Adipose tissue (tissue), 3 donors: Measurements from ENCODE around the gene ZNRF3. TPM values are rescaled to one million over a fixed set of nuclear protein-coding genes. Genes with fewer than 3 reads are reported as not detected.

Experiments
- H3K27ac ChIP-seq: one replicate; pipeline ENCODE4 v1.5.1; 2013; ENCODE audit warnings: low read depth, low read length
- whole genome bisulfite sequencing, 3 donors: extraction: QIAGEN DNeasy Blood & Tissue Kit; methylation state at CpG; one replicate each; pipeline ENCODE4 v1.1.7; 2013; 5-methylcytosine and 5-hydroxymethylcytosine counted together
- polyA plus RNA-seq, 3 donors: library from polyadenylated mRNA; stranded (reverse); fragments of 200-250 nt; gene quantifications; one replicate each; pipeline ENCODE4 v1.2.3, GENCODE V29; 2013
- donor health status: healthy with polysubstance abuse.
- donor health status: Bipolar disorder and iron deficiency.
- donor health status: healthy.

The ZNRF3 gene
- polyA plus RNA-seq, 3 donors, result 1.2 to 3.9 (median 2.5) TPM

GRCh38 chr22:28967163-28967665 is 83.8 kb downstream of the ZNRF3 start:
- no peak overlapping the region for H3K27ac ChIP-seq
- WGBS, 3 donors, result 88 to 96% (median 94%) methylated on average over 6 of the region's 6 CpGs

- H3K27ac ChIP-seq, result no peak overlapping the region
Observed at GRCh38 chr22:28967969-28968368, 84.6 kb downstream of the ZNRF3 start.

DNA sequence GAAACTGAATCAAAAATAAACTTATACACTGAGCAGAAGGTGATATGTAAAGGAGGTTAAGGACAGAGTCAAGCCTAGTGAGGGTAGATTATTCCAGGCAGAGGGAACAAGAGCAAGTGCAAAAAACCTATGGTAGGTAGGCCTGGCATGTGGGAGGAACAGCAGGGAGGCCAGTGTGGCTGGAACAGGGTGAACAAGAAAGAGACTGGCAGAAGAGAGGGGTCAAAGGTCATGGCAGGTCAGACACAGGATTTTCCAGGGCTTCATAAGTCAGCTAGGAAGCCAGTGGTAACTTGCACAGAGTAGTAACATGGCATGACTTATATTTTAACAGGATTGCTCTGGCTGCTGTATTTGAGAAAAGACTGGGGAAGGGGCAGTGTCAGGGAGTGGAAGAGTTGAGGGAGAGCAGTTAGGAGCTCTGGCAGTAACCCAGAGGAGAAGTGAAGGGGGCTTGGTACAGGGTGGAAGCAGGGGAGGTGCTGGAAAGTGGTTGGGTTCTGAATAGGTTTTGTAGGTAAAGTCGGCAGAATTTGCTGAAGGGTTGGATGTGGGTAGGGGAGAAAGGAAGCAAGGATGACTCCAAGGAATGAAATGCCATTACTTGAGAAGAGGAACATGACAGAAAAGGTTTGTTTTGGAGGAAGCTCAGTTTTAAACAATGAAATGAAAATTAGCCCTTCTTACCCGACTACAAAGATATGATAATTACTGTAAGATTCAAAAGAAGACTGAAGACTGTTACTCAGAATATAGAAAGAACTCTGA is 86.2 kb downstream of the ZNRF3 start:
- 82 to 90% (median 90%) methylated on average over 2 of the region's 2 CpGs for WGBS, 3 donors
- no peak overlapping the region for H3K27ac ChIP-seq

DNA sequence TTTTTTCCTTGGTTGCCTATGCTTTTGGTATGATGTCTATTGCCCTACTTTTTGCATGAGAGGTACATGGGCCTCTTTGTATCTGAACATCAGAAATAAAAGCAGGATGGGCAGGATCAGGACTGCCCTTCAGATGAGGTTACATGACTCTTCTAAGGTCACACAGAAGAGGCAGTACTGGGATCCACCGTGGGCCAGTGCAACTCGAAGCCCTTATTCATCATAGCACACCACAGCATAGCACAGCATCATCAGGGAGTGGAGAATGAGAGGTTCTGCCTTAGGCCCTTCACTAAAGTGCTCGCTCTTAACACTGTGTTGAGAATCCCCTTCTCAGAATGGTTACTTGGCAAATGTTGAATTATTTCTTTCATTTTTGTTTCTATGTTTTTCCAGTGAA is 90.0 kb downstream of the ZNRF3 start:
- 87 to 88% (median 88%) methylated on average over 3 of the region's 3 CpGs for WGBS, 3 donors

GRCh38 chr22:28977060-28977459 is 93.7 kb downstream of the ZNRF3 start:
- WGBS, 3 donors, result 65 to 78% (median 71%) methylated on average over 4 of the region's 4 CpGs
- no peak overlapping the region for H3K27ac ChIP-seq

More for the DNA sequence above, 90.0 kb downstream of the ZNRF3 start:
- no peak overlapping the region for H3K27ac ChIP-seq

DNA sequence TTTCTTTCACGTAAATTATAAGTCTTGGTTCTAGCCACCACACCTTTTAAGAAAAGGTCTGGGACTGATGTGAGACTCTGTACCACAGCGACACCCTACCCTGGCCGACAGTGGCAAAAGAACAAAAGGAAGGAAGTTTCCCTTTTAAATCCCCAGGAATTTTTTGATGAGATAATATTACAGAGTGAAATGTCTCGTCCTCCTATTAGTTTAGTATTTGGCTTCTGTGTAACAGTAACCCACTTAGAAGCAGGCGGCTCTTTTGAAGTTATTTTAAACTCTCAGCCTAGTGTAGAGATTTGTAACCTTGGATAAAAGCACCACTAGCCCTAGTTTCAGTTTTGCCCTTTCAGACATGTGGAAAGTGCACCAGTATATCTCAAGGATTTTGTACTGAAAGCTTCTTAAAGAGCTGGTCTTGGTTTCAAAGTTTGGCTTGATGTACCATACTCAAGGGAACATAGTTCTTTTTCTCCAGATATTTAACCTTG is 94.2 kb downstream of the ZNRF3 start:
- WGBS, 3 donors, result 22 to 54% (median 54%) methylated on average over 5 of the region's 5 CpGs
- H3K27ac ChIP-seq, result no peak overlapping the region

DNA sequence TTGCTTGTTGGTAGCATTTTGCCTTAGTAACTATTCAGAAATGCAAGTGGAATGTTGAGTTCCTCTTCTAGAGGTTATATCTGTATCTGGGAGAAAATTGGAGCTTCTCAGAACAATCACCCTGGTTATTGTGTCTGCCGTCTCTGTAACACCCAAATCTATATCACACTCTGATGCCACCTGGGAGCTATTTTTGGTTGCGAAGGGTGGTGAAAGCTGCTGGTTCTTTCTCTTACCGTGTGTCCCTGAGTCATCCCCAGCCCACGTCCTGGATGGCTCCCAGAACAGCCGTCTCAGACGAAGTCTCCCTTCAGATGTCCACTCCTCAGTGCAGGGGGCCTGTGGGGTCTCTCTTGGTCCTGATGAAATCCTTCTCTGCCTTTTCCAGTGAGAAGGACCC is 94.8 kb downstream of the ZNRF3 start:
- no peak overlapping the region for H3K27ac ChIP-seq
- 50 to 57% (median 55%) methylated on average over 6 of the region's 6 CpGs for WGBS, 3 donors

DNA sequence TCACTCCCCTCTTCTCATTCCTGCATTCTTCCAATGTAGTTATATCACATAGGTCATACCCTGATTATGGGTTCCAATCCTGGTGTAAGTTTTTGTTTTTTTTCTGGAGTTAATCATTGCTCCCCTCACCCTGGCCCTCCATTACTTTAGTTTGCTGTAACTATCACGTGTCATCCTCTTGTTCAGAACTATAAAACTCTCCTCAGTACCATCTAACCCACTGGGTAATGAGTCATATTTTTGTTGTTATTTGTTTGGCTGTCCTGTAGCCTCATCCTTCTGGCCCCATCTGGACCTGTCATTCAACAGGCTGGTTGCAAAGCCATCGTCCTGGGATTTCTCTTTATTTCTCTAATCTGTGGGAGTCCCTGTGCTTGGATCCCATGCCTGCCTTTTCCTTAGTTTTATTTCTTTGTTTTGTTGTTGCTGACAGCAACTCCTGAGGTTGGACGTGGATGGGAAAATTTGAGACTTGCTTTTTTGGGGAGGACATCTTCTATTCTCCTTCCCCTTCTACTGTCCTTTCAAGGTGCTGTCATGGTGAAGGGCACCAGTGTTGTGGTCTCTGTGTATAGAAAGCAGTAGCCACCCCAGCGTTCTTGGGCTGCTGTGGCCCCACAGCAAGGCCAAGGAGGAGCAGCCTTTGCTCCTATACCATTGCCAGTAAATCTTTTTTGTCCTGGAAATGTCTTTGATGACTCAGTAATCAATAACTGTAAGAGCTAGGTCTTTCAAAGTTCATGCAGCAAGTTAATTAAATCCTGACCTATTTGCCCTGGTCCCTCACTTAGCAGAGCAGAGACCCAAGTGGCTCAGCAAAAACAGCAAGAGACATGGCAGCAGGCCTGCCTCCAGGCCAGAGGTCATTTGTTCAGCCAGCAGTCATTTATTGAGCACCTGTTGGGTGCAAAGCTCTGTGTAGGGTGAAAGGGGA is 95.8 kb downstream of the ZNRF3 start:
- WGBS, 3 donors, result 69 to 84% (median 77%) methylated on average over 4 of the region's 4 CpGs

DNA sequence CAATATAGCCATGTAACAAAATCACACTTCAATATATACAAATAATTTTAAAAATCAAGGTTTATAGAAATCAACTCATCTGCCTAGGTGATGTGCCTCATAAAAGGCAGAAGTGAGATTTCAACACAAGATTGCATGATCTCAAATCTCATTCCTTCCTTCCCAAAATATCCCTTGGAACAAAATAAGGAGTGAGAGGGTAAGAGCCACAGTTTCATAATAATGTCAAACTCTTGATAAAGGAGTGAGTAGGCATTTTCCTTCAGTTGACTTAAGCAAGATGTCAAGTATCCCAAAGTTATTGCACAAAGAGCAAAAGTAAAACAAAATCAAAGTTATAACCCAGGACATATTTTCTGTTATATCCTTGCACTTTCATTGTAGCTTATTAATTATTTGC is 97.0 kb downstream of the ZNRF3 start:
- no peak overlapping the region for H3K27ac ChIP-seq

More for the DNA sequence above, 95.8 kb downstream of the ZNRF3 start:
- H3K27ac ChIP-seq, result no peak overlapping the region

- 93 to 99% (median 97%) methylated on average over 14 of the region's 14 CpGs for WGBS, 3 donors
- H3K27ac ChIP-seq, result no peak overlapping the region
Observed at GRCh38 chr22:28981818-28982499, 98.6 kb downstream of the ZNRF3 start.

DNA sequence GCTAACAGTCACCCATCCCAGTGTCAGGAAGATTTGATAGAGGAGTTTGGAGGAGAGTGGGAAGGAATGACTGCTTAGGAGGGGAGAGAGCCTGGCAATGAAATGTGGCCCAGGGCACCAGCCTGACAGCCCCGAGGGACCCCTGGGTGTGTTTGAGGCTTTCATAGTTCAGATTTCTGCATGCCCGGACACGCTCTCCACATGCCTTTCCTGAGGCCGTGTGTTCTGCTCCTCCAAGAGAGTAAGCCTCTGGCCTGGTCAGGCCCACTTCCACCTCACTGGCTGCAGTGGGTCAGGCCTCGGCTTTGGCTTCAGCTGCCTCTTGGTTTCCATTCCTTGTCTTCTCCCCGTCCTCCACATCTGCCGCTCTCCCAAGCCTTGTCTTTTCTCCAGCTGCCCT is 99.8 kb downstream of the ZNRF3 start:
- WGBS, 3 donors, result 87 to 93% (median 91%) methylated on average over 7 of the region's 7 CpGs
- no peak overlapping the region for H3K27ac ChIP-seq

DNA sequence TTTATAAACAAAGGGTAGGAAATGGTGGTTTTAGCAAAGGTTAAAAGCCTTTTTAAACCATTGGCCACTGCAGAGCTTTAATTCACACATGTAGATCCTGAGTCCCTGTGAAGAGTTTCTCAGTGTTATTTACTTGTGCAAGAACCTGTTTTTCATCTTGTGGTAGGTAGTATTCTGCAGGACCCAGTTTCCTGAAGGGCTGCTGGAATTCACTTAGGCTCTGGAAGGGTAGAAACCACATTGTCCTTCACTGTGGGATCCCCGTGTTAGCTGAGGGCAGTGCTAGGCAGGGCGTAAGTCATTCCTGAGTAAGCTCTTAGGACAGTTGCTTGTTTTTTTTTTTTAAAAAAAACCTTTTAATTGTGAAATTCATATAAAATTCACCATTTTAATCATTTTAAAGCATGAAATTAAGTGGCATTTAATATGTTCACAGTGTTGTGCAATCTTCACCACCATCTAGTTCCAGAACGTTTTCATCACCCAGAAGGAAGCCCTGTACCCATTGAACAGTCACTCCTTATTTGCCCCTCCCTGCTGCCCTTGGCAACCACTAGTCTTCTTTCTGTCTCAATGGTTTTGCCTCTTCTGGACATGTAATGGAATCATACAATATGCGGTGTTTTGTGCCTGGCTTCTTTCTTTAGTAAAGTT is 100.5 kb downstream of the ZNRF3 start:
- WGBS, 3 donors, result 59 to 77% (median 65%) methylated on average over 4 of the region's 4 CpGs
- H3K27ac ChIP-seq, result no peak overlapping the region

DNA sequence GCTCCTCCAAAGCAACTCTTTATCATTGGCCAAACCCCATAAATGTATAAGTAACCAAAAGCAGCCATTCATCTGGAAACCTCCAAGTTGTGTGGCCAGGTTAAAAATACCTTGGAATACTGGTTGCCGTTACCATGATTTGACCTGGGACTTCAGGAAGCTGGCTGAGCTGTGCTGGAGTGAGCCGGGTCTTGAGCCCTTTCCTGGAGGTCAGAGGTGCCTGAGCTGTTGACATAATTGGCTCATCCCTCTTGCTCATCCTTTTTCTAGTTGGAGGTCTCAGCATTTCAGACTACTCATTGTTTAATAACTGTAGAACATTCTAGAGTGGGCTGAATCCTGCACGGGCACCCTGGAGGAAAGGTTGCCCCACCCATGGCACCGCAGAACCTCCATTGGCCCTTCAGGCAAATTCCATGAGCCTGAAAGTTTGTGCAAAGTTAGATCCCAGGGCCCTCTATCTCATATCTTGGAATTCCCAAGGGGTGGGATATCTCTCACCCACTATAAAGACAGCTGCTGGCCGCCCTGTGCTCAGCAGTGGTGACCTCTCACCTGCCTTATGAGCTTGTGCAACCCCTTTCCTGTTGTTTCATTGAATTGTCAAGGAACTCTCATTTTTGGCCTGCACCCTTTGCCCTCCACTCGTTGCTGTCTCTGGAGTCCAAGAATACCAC is 101.2 kb downstream of the ZNRF3 start:
- no peak overlapping the region for H3K27ac ChIP-seq
- 76 to 86% (median 77%) methylated on average over 6 of the region's 6 CpGs for WGBS, 3 donors

DNA sequence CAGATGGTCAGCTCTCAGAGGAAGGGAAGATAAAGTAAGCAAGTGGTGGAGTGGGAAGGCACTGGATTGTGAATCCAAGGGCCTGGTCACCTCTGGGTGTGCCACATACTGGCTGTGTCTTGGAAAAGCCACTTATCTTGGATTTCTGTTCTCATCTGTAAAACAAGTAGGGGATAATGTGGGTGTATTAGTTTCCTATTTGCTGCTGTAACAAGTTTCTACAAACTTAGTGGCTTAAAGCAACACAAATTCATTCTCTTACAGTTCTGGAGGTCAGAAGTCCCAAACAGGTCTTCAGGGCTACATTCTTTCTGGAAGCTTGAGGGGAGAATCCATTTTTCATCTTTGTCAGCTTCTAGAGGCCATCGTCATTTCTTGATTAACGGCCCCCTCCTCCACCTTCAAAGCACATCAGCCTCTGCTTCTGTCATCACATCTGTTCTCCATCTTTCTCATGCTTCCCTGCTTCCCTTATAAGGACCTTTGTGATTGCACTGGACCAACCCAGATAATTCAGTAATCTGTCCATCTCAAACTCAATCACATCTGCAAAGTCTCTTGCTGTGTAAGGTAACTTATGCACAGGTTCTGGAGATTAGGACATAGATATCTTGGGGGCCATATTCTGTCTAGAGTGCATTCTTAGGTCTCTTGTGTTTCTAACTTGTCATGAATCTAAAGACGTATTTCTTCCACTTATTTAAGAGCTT is 102.4 kb downstream of the ZNRF3 start:
- no peak overlapping the region for H3K27ac ChIP-seq
- WGBS, 3 donors, result 75 to 86% (median 75%) methylated on average over 3 of the region's 3 CpGs

GRCh38 chr22:28986366-28986765 is 103.0 kb downstream of the ZNRF3 start:
- 62 to 78% (median 74%) methylated on average over 3 of the region's 3 CpGs for WGBS, 3 donors
- H3K27ac ChIP-seq, result no peak overlapping the region

DNA sequence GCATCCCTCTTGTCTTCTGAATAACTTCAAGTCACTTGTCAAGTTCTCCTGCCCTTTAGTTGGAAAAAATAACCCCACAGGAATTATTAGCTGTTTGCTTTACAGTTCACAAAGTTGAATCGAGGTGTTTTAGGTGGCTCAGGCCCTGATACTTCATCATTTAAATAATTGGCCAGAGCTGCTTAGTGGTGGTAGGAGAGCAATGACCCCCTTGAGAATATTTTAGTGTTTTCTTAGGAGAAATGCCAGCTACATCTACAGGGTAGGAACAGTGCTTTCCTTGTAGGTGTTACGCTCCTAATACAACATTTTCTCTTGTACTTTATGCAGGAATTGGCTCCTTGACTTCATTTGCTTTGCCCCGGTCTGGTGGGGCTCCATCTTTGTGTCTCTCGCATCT is 105.1 kb downstream of the ZNRF3 start:
- H3K27ac ChIP-seq, result no peak overlapping the region
- 92 to 94% (median 94%) methylated on average over 4 of the region's 4 CpGs for WGBS, 3 donors

- WGBS, 3 donors, result 60 to 84% (median 61%) methylated on average over 5 of the region's 5 CpGs
- no peak overlapping the region for H3K27ac ChIP-seq
Observed at GRCh38 chr22:28989035-28989464, 105.7 kb downstream of the ZNRF3 start.
